Measurements from ENCODE around the gene MND1.
"Not testable (repeated sequence)": the region's sequence is repeated elsewhere in the genome, so short reads cannot be mapped to it uniquely, and the experiment has no call there.

Gene MND1

DNA sequence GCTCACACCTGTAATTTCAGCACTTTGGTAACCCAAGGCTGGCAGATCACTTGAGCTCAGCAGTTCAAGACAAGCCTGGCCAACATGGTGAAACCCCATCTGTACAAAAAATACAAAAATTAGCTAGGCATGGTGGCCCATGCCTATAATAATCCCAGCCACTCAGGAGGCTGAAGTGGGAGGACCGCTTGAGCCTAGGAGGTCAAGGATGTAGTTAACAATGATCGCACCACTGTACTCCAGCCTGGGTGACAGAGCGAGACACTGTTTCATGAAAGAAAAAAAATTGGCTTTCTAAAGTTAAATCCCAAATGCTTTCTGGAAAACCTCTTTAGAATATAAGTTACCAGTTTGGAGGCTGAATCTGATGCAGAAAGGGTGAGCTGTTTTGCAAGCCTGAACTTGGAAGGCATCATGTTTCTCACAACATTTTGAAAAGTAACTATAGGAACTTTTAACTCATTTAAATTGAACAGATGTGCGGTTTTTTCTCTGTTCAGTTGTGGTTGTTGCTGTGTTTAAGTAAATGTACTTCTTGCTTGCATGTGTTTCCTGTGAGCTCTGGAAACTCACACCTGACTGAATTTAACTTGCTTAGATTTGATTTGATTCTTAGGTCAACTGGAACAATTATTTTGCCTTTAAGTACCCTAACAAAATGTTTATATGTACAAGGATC is 81.9 kb downstream of the MND1 start:
- DNase-seq, result no peak
- intact Hi-C loops (cut with DNase I), result no loop called here

GRCh38 chr4:153427363-153428071 is 83.0 kb downstream of the MND1 start:
- no peak for DNase-seq
- intact Hi-C loops (cut with DNase I), result no loop called here

DNA sequence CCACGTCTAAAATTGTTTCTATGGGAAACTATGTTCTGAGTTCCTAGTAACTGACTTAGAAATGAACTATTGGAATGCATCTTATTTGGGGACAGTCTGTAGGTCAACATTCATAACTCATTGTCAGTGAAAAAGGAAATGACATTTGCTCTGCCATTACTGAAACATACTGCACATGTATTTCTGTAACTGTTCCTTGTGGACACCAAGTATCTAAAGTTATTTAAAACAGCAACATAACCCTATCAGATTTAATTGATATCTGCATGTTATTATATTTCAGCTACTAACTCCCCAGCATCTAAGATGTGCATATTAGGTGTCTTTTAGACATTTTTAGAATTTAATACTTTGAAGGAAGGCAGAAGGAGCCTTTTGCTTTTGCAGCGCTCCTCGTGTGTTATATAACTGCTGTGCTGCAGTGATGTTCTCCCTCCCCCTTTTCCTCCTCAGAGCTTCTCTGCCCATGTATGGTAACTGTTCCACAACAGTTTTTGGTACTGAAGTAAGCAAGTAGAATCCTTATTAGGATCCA is 84.5 kb downstream of the MND1 start:
- peak in 24 of 42 donors; percentile 14 to 74 (median 31) for DNase-seq
- intact Hi-C loops (cut with DNase I), result no loop called here

GRCh38 chr4:153432965-153433753 is 88.7 kb downstream of the MND1 start:
- DNase-seq, result peak in 32 of 42 donors; percentile 14 to 64 (median 34)
- intact Hi-C loops (cut with DNase I), result no loop called here

GRCh38 chr4:153433754-153434105 is 89.2 kb downstream of the MND1 start:
- intact Hi-C loops (cut with DNase I), result no loop called here
- peak in 1 of 42 donors; percentile 26 for DNase-seq

GRCh38 chr4:153434190-153434589 is 89.7 kb downstream of the MND1 start:
- intact Hi-C loops (cut with DNase I), result no loop called here

GRCh38 chr4:153438916-153439756 is 94.6 kb downstream of the MND1 start:
- intact Hi-C loops (cut with DNase I), result no loop called here
- no peak for DNase-seq

More at GRCh38 chr4:153434190-153434589, 89.7 kb downstream of the MND1 start:
- no peak for DNase-seq

- DNase-seq, result no peak
- intact Hi-C loops (cut with DNase I), result no loop called here
Observed at GRCh38 chr4:153439831-153440230, 95.3 kb downstream of the MND1 start.

DNA sequence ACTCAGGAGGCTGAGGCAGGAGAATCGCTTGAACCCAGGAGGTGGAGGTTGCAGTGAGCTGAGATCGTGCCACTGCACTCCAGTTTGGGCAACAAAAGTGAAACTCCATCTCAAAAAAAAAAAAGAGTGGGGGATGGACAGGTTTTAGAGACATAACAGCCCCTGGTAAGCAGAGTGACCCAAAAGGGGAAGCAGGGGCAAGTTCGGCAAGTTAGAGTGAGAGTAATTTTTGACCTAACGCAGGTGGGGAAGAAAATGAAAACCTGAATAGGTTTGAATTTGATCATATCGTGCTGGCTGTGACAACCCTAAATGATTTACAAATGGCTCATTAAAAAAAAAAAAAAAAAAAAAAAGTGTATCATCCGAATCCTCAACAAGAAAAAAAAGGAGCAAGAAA is 96.0 kb downstream of the MND1 start:
- no peak for DNase-seq
- intact Hi-C loops (cut with DNase I), result no loop called here

DNA sequence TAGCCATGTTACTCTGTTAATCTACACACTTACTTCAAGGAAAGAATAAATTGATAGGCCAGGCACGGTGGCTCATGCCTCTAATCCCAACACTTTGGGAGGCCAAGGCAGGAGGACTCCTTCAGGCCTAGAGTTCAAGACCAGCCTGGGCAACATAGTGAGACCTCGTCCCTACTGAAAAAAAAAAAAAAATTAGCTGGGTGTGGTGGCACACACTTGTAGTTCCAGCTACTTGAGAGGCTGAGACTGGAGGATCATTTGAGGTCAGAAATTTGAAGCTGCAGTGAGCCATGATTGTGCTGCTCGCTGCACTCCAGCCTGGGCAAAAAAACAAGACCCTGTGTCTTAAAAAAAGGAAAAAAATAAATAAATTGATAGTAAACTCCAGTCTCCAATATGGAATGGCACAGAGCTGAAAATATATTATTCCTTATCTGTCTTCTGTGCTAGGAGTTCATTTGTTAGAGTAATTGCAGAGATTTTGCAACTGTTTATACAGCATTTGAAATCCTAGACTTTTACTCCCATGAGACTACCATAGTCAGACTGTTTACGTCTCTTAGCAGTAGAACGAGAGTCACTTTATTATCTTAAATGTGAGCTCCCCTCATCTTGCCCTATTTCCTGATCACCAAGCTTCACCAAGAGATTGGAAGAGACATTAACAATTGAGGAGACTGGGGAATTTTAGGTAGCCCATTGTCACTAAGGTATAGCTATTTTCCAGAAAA is 102.9 kb downstream of the MND1 start:
- DNase-seq, result no peak
- intact Hi-C loops (cut with DNase I), result no loop called here

GRCh38 chr4:153448003-153448731 is 103.7 kb downstream of the MND1 start:
- intact Hi-C loops (cut with DNase I), result no loop called here

DNA sequence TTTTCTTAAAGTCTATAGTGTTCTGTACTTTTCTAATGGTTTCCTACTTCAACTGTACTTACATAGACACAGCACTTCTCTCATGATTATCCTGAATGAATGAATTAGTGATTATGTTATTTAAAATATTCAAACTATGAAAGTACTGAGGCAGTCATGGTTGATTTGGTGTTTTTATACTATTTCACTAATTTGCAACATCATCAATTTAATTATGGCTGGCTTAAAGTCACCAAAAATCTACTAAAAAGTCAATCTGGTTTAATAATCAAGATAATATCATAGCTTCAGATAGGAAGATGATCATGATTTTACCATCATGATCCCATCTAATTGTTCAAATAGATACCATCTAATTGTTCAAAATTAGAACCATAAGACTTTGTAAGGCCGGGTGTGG is 104.8 kb downstream of the MND1 start:
- intact Hi-C loops (cut with DNase I), result no loop called here
- DNase-seq, result no peak

More at GRCh38 chr4:153448003-153448731, 103.7 kb downstream of the MND1 start:
- no peak for DNase-seq

DNA sequence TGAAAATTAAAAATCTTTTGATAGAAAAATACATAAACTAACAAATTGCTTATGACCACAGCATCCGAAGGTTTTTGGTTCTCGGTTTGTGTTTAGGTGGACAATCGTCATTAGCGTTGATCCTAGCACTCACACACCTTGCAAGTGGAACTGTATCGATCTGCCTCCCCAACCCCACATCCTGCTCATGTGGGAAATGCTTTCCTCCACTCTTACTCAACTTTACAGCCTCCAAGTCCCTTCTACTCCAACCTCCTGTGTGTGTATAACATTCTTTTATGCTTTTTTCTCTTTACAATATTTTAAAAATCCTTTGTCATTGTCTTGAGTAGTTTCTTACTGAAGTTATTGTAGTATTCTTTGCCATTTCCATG is 106.0 kb downstream of the MND1 start:
- intact Hi-C loops (cut with DNase I), result no loop called here

DNA sequence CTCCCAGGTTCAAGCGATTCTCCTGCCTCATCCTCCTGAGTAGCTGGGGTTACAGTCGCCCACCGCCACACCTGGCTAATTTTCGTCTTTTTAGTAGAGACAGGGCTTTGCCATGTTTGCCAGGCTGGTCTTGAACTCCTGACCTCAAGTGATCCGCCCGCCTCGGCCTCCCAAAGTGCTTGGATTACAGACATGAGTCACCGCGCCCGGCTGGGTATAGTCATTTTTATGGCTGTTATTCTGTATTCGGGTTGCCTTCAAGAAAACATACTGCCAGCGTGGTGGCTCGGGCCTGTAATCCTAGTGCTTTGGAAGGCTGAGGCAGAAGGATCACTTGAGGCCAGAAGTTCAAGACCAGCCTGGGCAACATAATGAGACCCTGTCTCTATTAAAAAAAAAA is 106.7 kb downstream of the MND1 start:
- intact Hi-C loops (cut with DNase I); DNase-seq: not testable (repeated sequence)

More for the DNA sequence above, 106.0 kb downstream of the MND1 start:
- no peak for DNase-seq

GRCh38 chr4:153451911-153452657 is 107.6 kb downstream of the MND1 start:
- intact Hi-C loops (cut with DNase I), result no loop called here
- peak in 2 of 42 donors; percentile 23 to 32 for DNase-seq

GRCh38 chr4:153452658-153453378 is 108.3 kb downstream of the MND1 start:
- intact Hi-C loops (cut with DNase I), result no loop called here
- no peak for DNase-seq
